Measurements from ENCODE around the gene GDF15. TPM values are rescaled to one million over a fixed set of nuclear protein-coding genes. Genes with fewer than 3 reads are reported as not detected.

GDF15 gene
- total RNA-seq, 2 donors from 2014 or later, result 40.5 to 86.1 TPM

DNA sequence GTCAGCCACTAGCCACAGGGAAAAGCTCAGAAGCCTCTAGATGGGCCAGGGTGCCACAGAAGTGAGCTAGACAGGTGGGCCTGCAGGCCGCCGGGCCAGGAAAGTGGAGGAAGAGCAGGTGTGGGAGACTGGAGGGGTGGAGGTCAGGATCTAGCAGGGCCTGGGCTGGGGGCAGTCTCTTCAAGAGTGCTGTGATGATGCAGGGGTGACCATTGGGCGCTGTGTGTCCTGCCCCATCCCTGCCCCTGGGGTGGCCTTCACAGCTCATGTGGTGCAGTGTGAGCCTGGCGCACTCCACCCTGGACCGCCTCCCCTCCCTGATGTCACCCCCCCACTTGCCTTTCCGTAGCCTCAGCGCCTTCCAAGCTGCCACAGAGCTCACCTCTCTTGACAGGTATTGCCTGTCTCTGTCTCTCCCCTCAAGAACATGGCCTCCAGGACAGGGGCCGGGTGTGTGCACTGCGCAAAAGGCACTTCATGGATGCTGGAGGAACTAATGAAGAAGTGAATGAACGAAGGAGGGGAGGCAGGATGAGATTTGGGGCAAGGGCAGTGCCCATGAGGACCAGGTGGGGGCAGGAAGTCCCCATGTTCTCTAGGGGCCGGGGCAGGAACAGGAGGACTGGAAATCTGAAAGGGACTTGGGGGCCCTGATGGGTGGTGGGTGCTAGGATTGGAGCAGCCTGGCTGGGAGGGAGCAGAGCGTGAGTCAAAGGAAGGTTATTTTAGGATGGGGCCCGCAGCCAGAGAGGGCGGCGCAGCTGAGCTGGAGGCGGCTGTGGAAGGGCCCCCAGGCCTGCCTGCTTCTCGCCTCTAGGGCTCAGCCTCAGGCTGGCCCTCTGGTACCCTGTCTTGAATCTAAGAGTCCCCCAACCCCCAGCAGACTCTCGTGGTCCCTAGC, 39.8 kb downstream of the GDF15 start:
- Histone ChIP-seq H3K9me3 (no peaks in the 10 kb centered on the region), H3K4me1 (peaks cover 35% of the 10 kb centered on the region), H3K4me3 (no peak overlapping the region), H3K27ac (peak overlapping the region in 1 of 4 donors; percentile 25), H3K36me3 (replicated peaks in 1 of 2; ENCODE audit: insufficient read depth in 1 of 2, low read depth in 2 of 2) (no peaks in the 10 kb centered on the region), H3K27me3 (no peaks in the 10 kb centered on the region)
- DNase-seq (no peak), ATAC-seq (no peak)
- intact Hi-C loops (cut with DNase I), result no loop called here
- TF ChIP-seq, protein P1, sequence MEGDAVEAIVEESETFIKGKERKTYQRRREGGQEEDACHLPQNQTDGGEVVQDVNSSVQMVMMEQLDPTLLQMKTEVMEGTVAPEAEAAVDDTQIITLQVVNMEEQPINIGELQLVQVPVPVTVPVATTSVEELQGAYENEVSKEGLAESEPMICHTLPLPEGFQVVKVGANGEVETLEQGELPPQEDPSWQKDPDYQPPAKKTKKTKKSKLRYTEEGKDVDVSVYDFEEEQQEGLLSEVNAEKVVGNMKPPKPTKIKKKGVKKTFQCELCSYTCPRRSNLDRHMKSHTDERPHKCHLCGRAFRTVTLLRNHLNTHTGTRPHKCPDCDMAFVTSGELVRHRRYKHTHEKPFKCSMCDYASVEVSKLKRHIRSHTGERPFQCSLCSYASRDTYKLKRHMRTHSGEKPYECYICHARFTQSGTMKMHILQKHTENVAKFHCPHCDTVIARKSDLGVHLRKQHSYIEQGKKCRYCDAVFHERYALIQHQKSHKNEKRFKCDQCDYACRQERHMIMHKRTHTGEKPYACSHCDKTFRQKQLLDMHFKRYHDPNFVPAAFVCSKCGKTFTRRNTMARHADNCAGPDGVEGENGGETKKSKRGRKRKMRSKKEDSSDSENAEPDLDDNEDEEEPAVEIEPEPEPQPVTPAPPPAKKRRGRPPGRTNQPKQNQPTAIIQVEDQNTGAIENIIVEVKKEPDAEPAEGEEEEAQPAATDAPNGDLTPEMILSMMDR (IDR thresholded peaks at IDR 0.05), result no peak
- no peak for TF ChIP-seq POLR2A (IDR thresholded peaks at IDR 0.05)
- WGBS, 2 donors, result 72 to 82% methylated on average over 17 to 18 of the region's 18 CpGs

DNA sequence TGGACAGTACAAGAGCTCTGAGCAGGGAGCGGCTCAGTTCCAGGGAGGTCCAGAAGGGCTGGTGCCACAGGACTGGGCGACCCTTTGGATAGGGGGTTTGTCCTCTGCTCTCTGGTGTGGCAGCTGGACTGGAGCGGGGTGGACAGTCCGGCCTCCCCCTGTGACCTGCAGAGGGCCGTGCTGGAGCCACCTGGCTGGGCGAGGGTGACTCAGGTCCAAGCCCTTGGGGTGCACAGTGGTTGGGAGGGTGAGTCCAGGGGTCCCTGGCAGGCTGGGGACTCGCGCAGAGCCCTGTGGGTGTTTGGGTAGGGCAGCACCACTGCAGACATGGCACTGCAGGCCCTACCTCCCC, 40.4 kb downstream of the GDF15 start:
- no peak for DNase-seq
- intact Hi-C loops (cut with DNase I), result no loop called here
- H3K27me3 ChIP-seq, result no peaks in the 10 kb centered on the region

DNA sequence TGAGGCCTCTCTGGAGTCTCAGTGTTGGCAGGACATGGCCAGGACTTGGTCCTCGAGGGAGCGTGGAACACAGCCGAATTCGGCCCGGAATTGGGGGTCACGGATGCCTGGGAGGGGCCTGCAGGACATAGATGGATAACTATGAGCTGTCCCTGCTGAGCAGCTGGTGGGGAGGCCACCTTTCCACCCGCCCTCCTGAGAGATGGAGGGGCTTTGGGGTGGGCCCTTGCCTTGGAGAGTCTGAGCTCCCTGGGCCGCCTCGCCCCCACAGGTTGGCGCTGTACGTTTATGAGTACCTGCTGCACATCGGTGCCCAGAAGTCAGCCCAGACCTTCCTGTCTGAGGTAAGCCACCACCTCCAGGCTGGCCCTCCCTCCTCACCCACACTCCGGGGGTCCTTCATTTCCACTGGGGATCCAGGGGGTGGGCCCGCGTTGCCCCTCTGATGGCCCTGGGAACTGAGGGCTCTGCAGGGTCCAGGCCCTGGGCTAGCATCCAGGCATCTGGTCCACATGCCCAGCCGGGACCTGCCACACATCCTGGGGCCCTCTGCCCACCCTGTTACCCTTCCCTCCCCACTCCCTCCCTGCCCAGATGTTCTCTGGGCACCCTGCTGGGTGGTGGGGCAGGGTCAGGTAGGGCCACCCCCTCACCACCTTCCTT, 41.3 kb downstream of the GDF15 start:
- no peaks in the 10 kb centered on the region for H3K9me3 ChIP-seq
- DNase-seq (no peak), ATAC-seq (no peak)
- no peak overlapping the region for H3K4me3 ChIP-seq
- WGBS, 2 donors, result 76 to 83% methylated on average over 13 to 16 of the region's 16 CpGs
- H3K36me3 ChIP-seq (replicated peaks in 1 of 2; ENCODE audit: insufficient read depth in 1 of 2, low read depth in 2 of 2), result no peaks in the 10 kb centered on the region
- TF ChIP-seq, protein P1 (IDR thresholded peaks at IDR 0.05), result no peak
- no peak for TF ChIP-seq POLR2A (IDR thresholded peaks at IDR 0.05)
- intact Hi-C loops (cut with DNase I), result no loop called here
- H3K4me1 ChIP-seq, result peaks cover 27% of the 10 kb centered on the region
- H3K27me3 ChIP-seq, result no peaks in the 10 kb centered on the region
- H3K27ac ChIP-seq, result no peak overlapping the region

More for the DNA sequence above, 40.4 kb downstream of the GDF15 start:
- TF ChIP-seq POLR2A (IDR thresholded peaks at IDR 0.05), result no peak
- TF ChIP-seq, protein P1 (IDR thresholded peaks at IDR 0.05), result no peak
- peaks cover 29% of the 10 kb centered on the region for H3K4me1 ChIP-seq
- no peak overlapping the region for H3K4me3 ChIP-seq
- no peak overlapping the region for H3K27ac ChIP-seq
- ATAC-seq, result no peak
- 85% methylated on average over 8 of the region's 8 CpGs; no CpG with 5 or more reads in 1 of the 2 donors for WGBS, 2 donors
- no peaks in the 10 kb centered on the region for H3K9me3 ChIP-seq
- H3K36me3 ChIP-seq (replicated peaks in 1 of 2; ENCODE audit: insufficient read depth in 1 of 2, low read depth in 2 of 2), result no peaks in the 10 kb centered on the region

DNA sequence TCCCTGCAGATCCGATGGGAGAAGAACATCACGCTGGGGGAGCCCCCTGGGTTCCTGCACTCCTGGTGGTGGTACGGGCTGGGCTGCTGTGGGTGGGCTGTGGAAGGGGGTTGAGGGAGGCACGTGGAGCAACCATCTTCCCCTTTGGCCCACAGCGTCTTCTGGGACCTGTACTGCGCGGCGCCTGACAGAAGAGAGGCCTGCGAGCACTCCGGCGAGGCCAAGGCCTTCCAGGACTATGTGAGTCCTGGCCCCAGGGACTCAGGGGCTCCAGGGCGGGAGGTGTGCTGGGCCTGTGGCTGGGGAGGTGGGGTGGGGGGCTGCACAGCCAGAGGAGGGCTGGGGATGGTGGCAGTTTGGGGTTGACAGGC, 41.8 kb downstream of the GDF15 start:
- no peaks in the 10 kb centered on the region for H3K27me3 ChIP-seq
- H3K27ac ChIP-seq, result no peak overlapping the region
- peaks cover 27% of the 10 kb centered on the region for H3K4me1 ChIP-seq
- TF ChIP-seq, protein P1 (IDR thresholded peaks at IDR 0.05), result no peak
- no peak for TF ChIP-seq POLR2A (IDR thresholded peaks at IDR 0.05)
- no peak overlapping the region for H3K4me3 ChIP-seq
- WGBS, 2 donors, result 85 to 86% methylated on average over 4 to 11 of the region's 12 CpGs
- ATAC-seq (no peak), DNase-seq (no peak)
- H3K36me3 ChIP-seq (replicated peaks in 1 of 2; ENCODE audit: insufficient read depth in 1 of 2, low read depth in 2 of 2), result no peaks in the 10 kb centered on the region
- intact Hi-C loops (cut with DNase I), result no loop called here
- no peaks in the 10 kb centered on the region for H3K9me3 ChIP-seq
